GM21529 (cell line): ENCODE data around the gene GGT7.
"Not testable (repeated sequence)": the region's sequence is repeated elsewhere in the genome, so short reads cannot be mapped to it uniquely, and the experiment has no call there.

Experiments used
- ATAC-seq: cut with Tn5 transposase; IDR thresholded peaks from one replicate; pipeline ENCODE4 v1.9.1; 2021; ENCODE audit not compliant: unreplicated experiment

GGT7 gene, protein sequence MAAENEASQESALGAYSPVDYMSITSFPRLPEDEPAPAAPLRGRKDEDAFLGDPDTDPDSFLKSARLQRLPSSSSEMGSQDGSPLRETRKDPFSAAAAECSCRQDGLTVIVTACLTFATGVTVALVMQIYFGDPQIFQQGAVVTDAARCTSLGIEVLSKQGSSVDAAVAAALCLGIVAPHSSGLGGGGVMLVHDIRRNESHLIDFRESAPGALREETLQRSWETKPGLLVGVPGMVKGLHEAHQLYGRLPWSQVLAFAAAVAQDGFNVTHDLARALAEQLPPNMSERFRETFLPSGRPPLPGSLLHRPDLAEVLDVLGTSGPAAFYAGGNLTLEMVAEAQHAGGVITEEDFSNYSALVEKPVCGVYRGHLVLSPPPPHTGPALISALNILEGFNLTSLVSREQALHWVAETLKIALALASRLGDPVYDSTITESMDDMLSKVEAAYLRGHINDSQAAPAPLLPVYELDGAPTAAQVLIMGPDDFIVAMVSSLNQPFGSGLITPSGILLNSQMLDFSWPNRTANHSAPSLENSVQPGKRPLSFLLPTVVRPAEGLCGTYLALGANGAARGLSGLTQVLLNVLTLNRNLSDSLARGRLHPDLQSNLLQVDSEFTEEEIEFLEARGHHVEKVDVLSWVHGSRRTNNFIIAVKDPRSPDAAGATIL

GRCh38 chr20:34872622-34873224, at the start of gene GGT7:
Gene GGT7 (minus strand): TSS chr20:34872856. CDS start chr20:34872815, 41 bp downstream.
- peak; percentile 30 for ATAC-seq

DNA sequence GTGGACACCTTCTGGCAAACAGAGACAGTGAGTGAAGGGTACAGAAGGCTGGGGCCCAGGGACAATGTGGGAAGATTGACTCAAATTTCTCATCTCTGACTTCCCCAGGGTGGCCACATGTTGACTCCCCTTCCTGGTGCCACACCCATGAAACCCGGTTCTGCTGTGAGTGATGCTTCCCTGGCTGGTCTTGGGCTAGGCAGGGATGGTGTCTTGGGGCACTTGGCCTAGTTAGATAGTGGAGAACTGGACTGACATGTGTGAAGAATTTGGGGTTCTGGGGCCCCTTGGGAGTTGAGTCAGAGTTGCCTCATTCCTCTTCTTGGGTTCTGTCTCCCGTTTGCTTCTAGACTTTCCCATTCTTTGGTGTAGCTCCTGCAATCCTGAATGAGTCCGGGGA, 48.8 kb upstream of the GGT7 start:
- ATAC-seq, result no peak

- no peak for ATAC-seq
These were observed 47.4 kb upstream of the GGT7 start for GRCh38 chr20:34920055-34920454.

GRCh38 chr20:34916774-34917354, 44.2 kb upstream of the GGT7 start:
- no peak for ATAC-seq

- no peak for ATAC-seq
These were observed 43.2 kb upstream of the GGT7 start for GRCh38 chr20:34915749-34916455.

GRCh38 chr20:34915131-34915530, 42.5 kb upstream of the GGT7 start:
- no peak for ATAC-seq

- no peak for ATAC-seq
These were observed 35.2 kb upstream of the GGT7 start for GRCh38 chr20:34907616-34908469.

DNA sequence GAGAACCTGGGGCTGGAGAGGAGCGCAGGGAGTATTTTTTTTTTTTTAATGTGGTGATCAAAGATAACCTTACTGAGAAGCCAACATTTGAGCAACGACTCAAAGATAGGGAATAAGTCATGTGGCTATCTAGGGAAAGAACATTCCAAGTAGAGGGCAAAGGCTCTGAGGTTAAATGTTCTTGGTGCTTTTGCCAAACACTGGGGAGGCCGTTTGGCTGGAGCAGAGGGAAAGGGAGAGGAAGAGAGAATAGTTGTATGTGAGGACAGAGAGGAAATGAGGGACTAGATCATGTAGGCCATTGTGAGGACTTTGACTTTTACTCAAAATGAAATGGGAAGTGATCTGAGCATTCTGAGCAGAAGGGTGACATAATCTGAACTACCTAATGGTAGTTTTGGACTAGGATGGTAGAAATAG, 31.6 kb upstream of the GGT7 start:
- no peak for ATAC-seq

DNA sequence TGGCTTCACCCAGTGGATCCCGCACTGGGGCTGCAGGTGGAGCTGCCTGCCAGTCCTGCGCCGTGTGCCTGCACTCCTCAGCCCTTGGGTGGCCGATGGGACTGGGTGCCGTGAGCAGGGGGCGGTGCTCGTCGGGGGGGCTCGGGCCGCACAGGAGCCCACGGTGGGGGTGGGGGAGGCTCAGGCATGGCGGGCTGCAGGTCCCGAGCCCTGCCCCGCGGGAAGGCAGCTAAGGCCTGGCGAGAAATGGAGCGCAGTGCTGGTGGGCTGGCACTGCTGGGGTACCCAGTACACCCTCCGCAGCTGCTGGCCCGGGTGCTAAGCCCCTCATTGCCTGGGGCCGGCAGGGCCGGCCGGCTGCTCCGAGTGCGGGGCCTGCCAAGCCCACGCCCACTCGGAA, 26.1 kb upstream of the GGT7 start:
- ATAC-seq, result not testable (repeated sequence)

- not testable (repeated sequence) for ATAC-seq
These were observed 25.5 kb upstream of the GGT7 start for GRCh38 chr20:34898129-34898528.

DNA sequence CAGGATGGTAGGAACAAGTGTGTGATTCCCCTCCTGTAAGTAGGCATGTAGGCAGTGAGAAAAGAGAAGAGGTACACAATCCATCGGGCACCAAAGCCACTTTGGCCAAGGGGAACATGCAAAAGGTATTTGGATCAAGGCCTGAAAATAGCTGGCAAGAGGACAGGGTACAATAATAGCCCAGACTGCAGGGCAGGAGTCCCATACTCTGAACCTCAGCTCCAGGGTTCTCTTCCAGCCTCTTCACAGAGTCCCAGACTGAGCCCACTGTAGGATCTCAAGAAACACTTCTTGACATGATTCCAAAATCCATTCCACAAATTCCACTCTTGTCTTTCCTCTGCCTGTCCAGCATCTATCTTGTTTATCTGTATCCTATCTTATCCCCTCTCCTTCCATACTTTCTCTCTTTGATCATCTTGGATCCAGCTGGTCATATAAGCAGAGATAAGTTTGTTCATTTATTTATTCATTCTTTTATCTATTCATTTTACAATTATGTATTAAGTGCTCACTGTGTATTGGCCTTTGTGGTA, 23.5 kb upstream of the GGT7 start:
- no peak for ATAC-seq

DNA sequence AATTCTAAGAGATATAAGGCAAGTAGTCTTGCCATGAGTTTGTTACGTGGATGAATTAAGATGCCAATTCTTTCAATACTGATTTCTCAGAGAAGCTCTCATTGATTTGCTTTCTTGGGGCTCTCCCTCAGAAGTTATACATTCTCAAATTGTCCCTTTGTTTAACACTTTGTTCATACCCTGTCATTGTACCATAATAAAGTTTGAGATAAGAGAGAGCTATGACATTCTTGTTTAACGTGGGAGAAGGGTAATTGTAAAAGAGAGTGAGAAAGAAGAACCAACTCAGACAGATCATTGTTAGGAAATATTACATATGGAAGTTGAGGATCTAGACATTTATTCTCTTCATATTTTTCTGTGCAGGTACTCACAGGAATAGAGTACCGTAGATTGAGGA, 22.8 kb upstream of the GGT7 start:
- ATAC-seq, result no peak

DNA sequence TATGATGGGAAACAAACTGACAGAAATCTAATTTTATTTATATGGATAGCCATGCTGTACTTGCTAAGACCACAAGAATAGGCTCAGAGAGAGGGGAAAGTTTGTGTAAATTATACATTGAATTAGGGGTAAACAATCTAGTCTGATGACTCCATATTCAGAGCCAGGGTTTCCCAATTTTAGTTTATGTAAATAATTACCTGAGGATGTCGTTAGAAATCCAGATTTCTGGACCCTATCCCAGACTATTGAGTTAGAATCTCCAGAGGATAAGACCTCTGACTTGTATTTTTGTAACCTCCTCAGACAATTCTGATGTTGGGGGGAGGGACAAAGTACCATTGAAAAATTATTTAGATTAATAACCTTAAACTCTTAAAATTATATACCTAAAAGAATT, 22.1 kb upstream of the GGT7 start:
- no peak for ATAC-seq

DNA sequence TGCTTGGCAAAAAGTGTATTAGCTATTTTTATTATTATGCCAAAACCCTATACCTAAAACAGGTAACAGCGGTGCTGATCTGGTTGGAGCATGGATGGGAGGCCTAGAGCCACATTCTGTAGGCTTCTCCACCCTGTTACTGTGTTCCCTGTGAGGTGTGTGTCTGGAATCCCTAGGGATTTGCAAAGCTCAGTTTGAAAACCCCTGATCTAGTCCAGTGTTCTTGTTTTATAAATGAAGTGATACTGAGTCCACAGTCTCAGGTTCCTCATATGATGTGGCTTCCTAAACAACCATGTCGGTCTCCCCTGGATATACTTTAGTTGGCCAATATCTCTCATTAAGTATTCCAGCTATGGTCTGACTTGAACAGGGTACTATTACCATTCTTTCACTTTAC, 20.0 kb upstream of the GGT7 start:
- no peak for ATAC-seq

GRCh38 chr20:34891166-34892062, 18.8 kb upstream of the GGT7 start:
- ATAC-seq, result no peak

- ATAC-seq, result no peak
These were observed 15.8 kb upstream of the GGT7 start for GRCh38 chr20:34888468-34888867.

DNA sequence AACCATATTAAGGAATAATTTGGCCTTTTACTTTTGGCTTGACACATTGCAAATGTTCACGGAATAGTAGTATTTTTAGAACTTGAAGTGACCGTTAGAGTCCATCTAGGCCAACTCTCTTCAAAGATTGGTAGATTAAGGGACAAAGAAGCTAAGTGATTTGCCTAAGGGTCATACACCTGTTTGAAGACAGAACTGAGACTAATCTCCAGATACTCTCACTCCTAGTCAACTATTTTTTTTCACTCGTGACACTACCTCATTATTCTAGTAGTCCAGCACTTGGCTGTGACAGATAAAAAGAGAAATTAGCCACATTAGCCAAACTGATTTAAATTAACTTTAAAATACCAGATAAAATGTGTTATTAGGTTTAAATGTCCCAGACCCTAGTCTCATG, 14.4 kb upstream of the GGT7 start:
- no peak for ATAC-seq

- no peak for ATAC-seq
These were observed 13.5 kb upstream of the GGT7 start for GRCh38 chr20:34886122-34886521.

- no peak for ATAC-seq
These were observed 11.6 kb upstream of the GGT7 start for GRCh38 chr20:34884260-34884659.
